Neuron (in vitro differentiated cells): ENCODE results near the gene STX8.

Source experiments
- H2AFZ ChIP-seq: one replicate; pipeline ENCODE4 v1.6.1; 2013; ENCODE audit warnings: low read depth, mild to moderate bottlenecking, inconsistent platforms, low read length, moderate library complexity
- H3K27me3 ChIP-seq: one replicate; pipeline ENCODE4 v1.6.1; 2013; ENCODE audit warnings: low read length; ENCODE audit not compliant: insufficient read depth
- H3K36me3 ChIP-seq: one replicate; pipeline ENCODE4 v1.6.1; 2013; ENCODE audit warnings: low read length; ENCODE audit not compliant: insufficient read depth
- H3K4me1 ChIP-seq: one replicate; pipeline ENCODE4 v1.6.1; 2013; ENCODE audit warnings: low read length; ENCODE audit not compliant: insufficient read depth
- H3K4me3 ChIP-seq: 2 replicates; pipeline ENCODE4 v1.5.1; 2013; ENCODE audit warnings: mild to moderate bottlenecking, low read length, moderate library complexity
- H3K9me3 ChIP-seq: one replicate; pipeline ENCODE4 v1.6.1; 2013; ENCODE audit warnings: low read length

The STX8 gene

GRCh38 chr17:9544221-9544620 is 31.4 kb downstream of the STX8 start:
- no peaks in the 10 kb centered on the region for H3K36me3 ChIP-seq
- H3K9me3 ChIP-seq: no peaks in the 10 kb centered on the region
- no peaks in the 10 kb centered on the region for H3K27me3 ChIP-seq
- H3K4me1 ChIP-seq: no peaks in the 10 kb centered on the region
- H2AFZ ChIP-seq: no peak overlapping the region
- H3K4me3 ChIP-seq: no peak overlapping the region

- Histone ChIP-seq H3K9me3 (peaks cover 2% of the 10 kb centered on the region), H3K4me3 (no peak overlapping the region), H3K4me1 (no peaks in the 10 kb centered on the region)
These were observed 33.9 kb downstream of the STX8 start for GRCh38 chr17:9541718-9542117.

GRCh38 chr17:9538626-9539025 is 37.0 kb downstream of the STX8 start:
- Histone ChIP-seq H3K9me3 (peaks cover 2% of the 10 kb centered on the region), H3K4me1 (no peaks in the 10 kb centered on the region)

More at GRCh38 chr17:9541718-9542117, 33.9 kb downstream of the STX8 start:
- Histone ChIP-seq H3K36me3 (no peaks in the 10 kb centered on the region), H3K27me3 (no peaks in the 10 kb centered on the region), H2AFZ (no peak overlapping the region)

GRCh38 chr17:9537177-9537776 is 38.3 kb downstream of the STX8 start:
- Histone ChIP-seq H3K9me3 (peaks cover 2% of the 10 kb centered on the region), H2AFZ (no peak overlapping the region), H3K27me3 (no peaks in the 10 kb centered on the region), H3K36me3 (no peaks in the 10 kb centered on the region), H3K4me3 (no peak overlapping the region), H3K4me1 (no peaks in the 10 kb centered on the region)

More at GRCh38 chr17:9538626-9539025, 37.0 kb downstream of the STX8 start:
- Histone ChIP-seq H3K27me3 (no peaks in the 10 kb centered on the region), H3K36me3 (no peaks in the 10 kb centered on the region), H3K4me3 (no peak overlapping the region), H2AFZ (no peak overlapping the region)

- no peaks in the 10 kb centered on the region for H3K36me3 ChIP-seq
- no peaks in the 10 kb centered on the region for H3K27me3 ChIP-seq
- no peak overlapping the region for H3K4me3 ChIP-seq
- no peaks in the 10 kb centered on the region for H3K4me1 ChIP-seq
- H3K9me3 ChIP-seq: peaks cover 2% of the 10 kb centered on the region
- no peak overlapping the region for H2AFZ ChIP-seq
These were observed 39.6 kb downstream of the STX8 start for GRCh38 chr17:9536061-9536460.

- Histone ChIP-seq H3K36me3 (no peaks in the 10 kb centered on the region), H3K27me3 (no peaks in the 10 kb centered on the region), H3K4me1 (no peaks in the 10 kb centered on the region), H2AFZ (no peak overlapping the region), H3K4me3 (no peak overlapping the region), H3K9me3 (peaks cover 2% of the 10 kb centered on the region)
These were observed 42.2 kb downstream of the STX8 start for GRCh38 chr17:9533441-9533840.

- Histone ChIP-seq H3K27me3 (no peaks in the 10 kb centered on the region), H3K36me3 (no peaks in the 10 kb centered on the region), H2AFZ (no peak overlapping the region), H3K9me3 (peaks cover 2% of the 10 kb centered on the region), H3K4me3 (no peak overlapping the region), H3K4me1 (no peaks in the 10 kb centered on the region)
These were observed 42.9 kb downstream of the STX8 start for GRCh38 chr17:9532715-9533114.

- Histone ChIP-seq H3K4me1 (no peaks in the 10 kb centered on the region), H3K4me3 (no peak overlapping the region), H3K27me3 (no peaks in the 10 kb centered on the region), H3K9me3 (no peaks in the 10 kb centered on the region), H3K36me3 (no peaks in the 10 kb centered on the region), H2AFZ (no peak overlapping the region)
These were observed 44.6 kb downstream of the STX8 start for GRCh38 chr17:9531034-9531433.

- H3K36me3 ChIP-seq: no peaks in the 10 kb centered on the region
- no peak overlapping the region for H3K4me3 ChIP-seq
- H3K27me3 ChIP-seq: no peaks in the 10 kb centered on the region
- no peaks in the 10 kb centered on the region for H3K4me1 ChIP-seq
- no peaks in the 10 kb centered on the region for H3K9me3 ChIP-seq
- H2AFZ ChIP-seq: no peak overlapping the region
These were observed 46.5 kb downstream of the STX8 start for GRCh38 chr17:9529033-9529700.

GRCh38 chr17:9527788-9528187 is 47.8 kb downstream of the STX8 start:
- H2AFZ ChIP-seq: no peak overlapping the region
- H3K9me3 ChIP-seq: no peaks in the 10 kb centered on the region
- H3K4me1 ChIP-seq: no peaks in the 10 kb centered on the region
- no peaks in the 10 kb centered on the region for H3K27me3 ChIP-seq
- no peaks in the 10 kb centered on the region for H3K36me3 ChIP-seq
- no peak overlapping the region for H3K4me3 ChIP-seq

- Histone ChIP-seq H3K4me1 (peaks cover 34% of the 10 kb centered on the region), H3K9me3 (no peaks in the 10 kb centered on the region), H3K27me3 (no peaks in the 10 kb centered on the region), H3K36me3 (no peaks in the 10 kb centered on the region), H3K4me3 (no peak overlapping the region), H2AFZ (no peak overlapping the region)
These were observed 53.5 kb downstream of the STX8 start for GRCh38 chr17:9522074-9522473.

GRCh38 chr17:9521062-9521461 is 54.6 kb downstream of the STX8 start:
- Histone ChIP-seq H3K27me3 (no peaks in the 10 kb centered on the region), H2AFZ (no peak overlapping the region), H3K9me3 (no peaks in the 10 kb centered on the region), H3K36me3 (no peaks in the 10 kb centered on the region), H3K4me3 (no peak overlapping the region), H3K4me1 (peaks cover 34% of the 10 kb centered on the region)

GRCh38 chr17:9520649-9521048 is 55.0 kb downstream of the STX8 start:
- Histone ChIP-seq H3K27me3 (no peaks in the 10 kb centered on the region), H3K36me3 (no peaks in the 10 kb centered on the region), H3K4me1 (peaks cover 34% of the 10 kb centered on the region), H3K4me3 (no peak overlapping the region), H2AFZ (no peak overlapping the region), H3K9me3 (no peaks in the 10 kb centered on the region)
